ENCODE data around the gene PIK3IP1. TPM values are rescaled to one million over a fixed set of nuclear protein-coding genes. Genes with fewer than 3 reads are reported as not detected.
A peak's percentile ranks its signal among the peaks of the same experiment; 100 is the strongest.

Gene PIK3IP1
- total RNA-seq, 1 experiment from 2014 or later, result 0.87 TPM

GRCh38 chr22:31248965-31249958 is 43.0 kb downstream of the PIK3IP1 start:
- no peak for TF ChIP-seq CTCF (conservative IDR thresholded peaks at IDR 0.05)
- Histone ChIP-seq H2BK15ac (ENCODE audit: low read depth, low read length) (no peak overlapping the region), H3K23ac (ENCODE audit: insufficient read length, low read depth, low read length) (no peak overlapping the region), H3K18ac (ENCODE audit: insufficient read length, low read depth, low read length) (no peak overlapping the region), H3K79me1 (ENCODE audit: insufficient read depth, low read depth, low read length, poor library complexity, severe bottlenecking) (no peaks in the 10 kb centered on the region), H3K4ac (ENCODE audit: low read depth, low read length) (no peak overlapping the region), H3K4me1 (ENCODE audit: insufficient read depth, low read length) (0 out of 2 replicates have a peak, but pooled peaks cover 4% of the 10 kb centered on the region), H3K9ac (ENCODE audit: extremely low read depth, insufficient read length, low read length) (no peak overlapping the region), H3K56ac (ENCODE audit: insufficient read length, low read depth, low read length) (no peak overlapping the region), H3K9me3 (ENCODE audit: control insufficient read depth, low read depth, low read length) (no peaks in the 10 kb centered on the region), H3K23me2 (ENCODE audit: insufficient read length, low read depth, low read length, poor library complexity, severe bottlenecking) (no peaks in the 10 kb centered on the region), H4K91ac (ENCODE audit: insufficient read length, low read depth, low read length) (no peak overlapping the region), H3K79me2 (ENCODE audit: insufficient read depth, low read length) (no peaks in the 10 kb centered on the region), H3T11ph (ENCODE audit: low read length) (no peak overlapping the region), H2AK5ac (ENCODE audit: insufficient read length, low read length) (no peak overlapping the region), H3K4me2 (ENCODE audit: insufficient read depth, insufficient read length, low read length) (no peak overlapping the region), H3K27ac (ENCODE audit: insufficient read length, low read depth, low read length) (no peak overlapping the region), H2BK5ac (ENCODE audit: insufficient read length, low read length) (no peak overlapping the region), H4K20me1 (ENCODE audit: control insufficient read depth, insufficient read depth, insufficient read length) (no peaks in the 10 kb centered on the region), H4K5ac (ENCODE audit: insufficient read length, low read depth, low read length) (no peak overlapping the region), H2BK20ac (ENCODE audit: low read depth, low read length, poor library complexity, severe bottlenecking) (no peak overlapping the region), H3K27me3 (ENCODE audit: insufficient read depth, low read length) (no peaks in the 10 kb centered on the region), H4K8ac (replicated peaks; ENCODE audit: insufficient read length, low read depth, low read length) (no peak overlapping the region), H3K14ac (ENCODE audit: insufficient read depth, low read length) (no peak overlapping the region), H2BK12ac (ENCODE audit: insufficient read length, low read depth, low read length) (no peak overlapping the region), H2AFZ (ENCODE audit: low read length) (no peak overlapping the region), H2BK120ac (ENCODE audit: low read depth, low read length, poor library complexity, severe bottlenecking) (no peak overlapping the region)
- no peak for DNase-seq
- H3K4me1 Mint-ChIP-seq, result peaks cover 39 to 46% of the 10 kb centered on the region in 2 experiments
- H3K27me3 Mint-ChIP-seq (ENCODE audit: low read depth), result no peaks in the 10 kb centered on the region
- peaks cover 0 to 4% (median 0%) of the 10 kb centered on the region in 3 experiments; a peak in 3 of 7 replicates for H3K36me3 Mint-ChIP-seq (ENCODE audit: insufficient read depth in 1 of 3, low read depth in 3 of 3)
- H3K4me3 Mint-ChIP-seq, result no peak overlapping the region
- no CpG with 5 or more reads among the region's 9 CpGs for WGBS (ENCODE audit: extremely low coverage, insufficient read length, low lambda C conversion rate)
- peak overlapping the region in 1 of 3 experiments; percentile 62; a peak in 2 of 7 replicates for H3K27ac Mint-ChIP-seq
- H3K9me3 Mint-ChIP-seq, result no peaks in the 10 kb centered on the region
